ENCODE data around the gene CEP72.

CEP72 gene

DNA sequence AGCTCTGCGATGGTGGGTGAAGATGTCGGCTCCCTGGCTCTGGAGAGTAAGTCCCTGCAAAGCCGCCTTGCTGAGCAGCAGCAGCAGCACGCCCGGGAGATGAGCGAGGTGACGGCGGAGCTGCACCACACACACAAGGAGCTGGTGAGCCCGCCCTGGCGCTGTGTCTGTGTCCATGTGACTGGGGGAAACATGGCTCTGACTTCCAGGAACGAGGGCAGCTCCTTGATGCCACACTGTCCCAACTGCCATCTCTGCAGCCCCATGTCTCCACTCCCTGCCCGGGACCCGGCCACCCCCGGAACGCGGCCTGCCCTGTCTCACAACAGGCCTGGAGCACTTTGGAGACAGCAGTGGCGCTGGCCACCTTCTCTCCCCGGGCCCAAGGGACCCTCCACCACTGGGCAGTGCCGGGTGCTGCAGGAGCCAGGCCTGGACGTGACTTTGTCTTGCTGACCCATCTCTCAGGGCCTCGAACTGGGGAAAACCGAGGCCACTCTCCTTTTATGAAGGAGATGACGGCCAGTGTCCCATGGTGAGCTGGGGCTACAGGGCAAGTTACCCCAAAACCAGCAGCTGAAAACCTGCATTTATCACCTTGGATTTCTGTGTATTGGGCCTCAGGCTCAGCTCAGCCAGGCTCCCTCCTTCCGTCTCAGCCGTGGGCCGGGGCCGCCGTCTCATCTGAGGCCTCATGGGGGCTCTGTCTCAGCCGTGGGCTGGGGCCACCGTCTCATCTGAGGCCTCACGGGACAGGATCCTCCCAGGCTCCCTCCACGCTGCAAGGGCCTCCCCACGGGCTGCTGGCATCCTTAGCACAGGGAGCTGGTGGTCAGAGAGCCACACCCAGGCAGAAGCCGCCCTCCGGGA, 28.6 kb downstream of the CEP72 start:
- DNase-seq, result no peak

- DNase-seq, result no peak
These were observed 29.2 kb downstream of the CEP72 start for GRCh38 chr5:641331-641765.

DNA sequence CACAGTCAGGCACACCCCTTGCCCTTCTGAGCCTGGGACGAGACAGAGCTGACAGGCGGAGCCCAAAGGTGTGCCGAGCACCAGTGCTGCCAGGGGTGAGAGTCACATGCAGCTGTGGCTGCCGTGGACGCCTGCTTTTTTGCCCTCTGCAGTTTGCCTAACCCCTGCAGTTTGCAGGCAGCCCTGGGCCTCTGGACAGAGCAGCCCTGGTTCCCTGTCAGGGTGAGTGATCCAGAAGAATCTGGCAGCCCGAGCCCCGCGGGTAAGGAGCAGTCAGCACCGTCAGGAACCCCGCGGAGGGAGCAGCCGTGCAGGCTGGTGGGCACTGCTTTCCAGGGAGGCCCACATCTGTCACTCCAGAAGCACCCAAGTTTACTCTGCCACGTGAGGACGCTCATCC, 30.3 kb downstream of the CEP72 start:
- no peak for DNase-seq

DNA sequence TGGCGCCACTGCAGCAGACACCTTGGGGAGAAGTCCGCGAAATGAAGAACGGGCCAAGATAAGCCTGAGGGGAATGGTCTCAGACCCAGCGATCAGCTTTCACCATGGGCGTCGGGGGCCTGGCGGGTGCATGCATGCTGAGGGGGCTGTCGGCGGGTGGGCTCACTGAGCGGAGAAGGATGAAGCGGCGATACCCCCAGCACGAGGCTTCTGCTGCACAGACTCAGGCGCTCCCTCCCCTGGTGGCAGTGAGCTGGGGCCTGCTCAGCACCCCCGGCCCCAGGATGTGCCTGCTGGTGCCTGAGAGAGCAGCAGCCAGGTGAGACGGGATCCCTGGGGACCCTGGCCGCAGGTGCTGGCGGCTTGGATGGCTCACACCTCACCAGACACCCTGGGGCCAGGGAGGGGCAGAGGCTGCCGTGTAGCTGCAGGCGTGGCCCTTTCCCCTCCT, 31.2 kb downstream of the CEP72 start:
- no peak for DNase-seq

GRCh38 chr5:643811-644271, 31.7 kb downstream of the CEP72 start:
- DNase-seq, result no peak

- no peak for DNase-seq
These were observed 32.4 kb downstream of the CEP72 start for GRCh38 chr5:644509-644908.

- no peak for DNase-seq
These were observed 32.8 kb downstream of the CEP72 start for GRCh38 chr5:644971-645370.

DNA sequence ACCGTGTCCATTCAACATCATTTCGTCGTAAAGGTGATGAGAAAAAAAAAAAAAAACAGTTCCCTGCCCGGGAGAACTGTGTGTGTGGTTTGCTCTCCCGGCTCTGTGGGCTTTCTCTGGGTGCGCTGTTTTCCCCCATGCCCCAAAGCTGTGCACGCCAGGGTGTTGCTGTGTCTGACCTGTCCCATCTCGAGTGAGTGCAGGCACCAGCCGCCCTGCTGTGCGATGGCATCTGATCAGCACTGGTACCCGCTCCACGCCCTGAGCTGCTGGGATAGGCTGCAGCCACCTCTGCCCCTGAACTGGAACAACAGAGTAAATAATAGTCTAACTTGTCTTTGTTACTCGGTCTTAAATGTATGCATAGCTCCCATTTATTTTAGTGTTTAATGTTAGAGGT, 33.3 kb downstream of the CEP72 start:
- DNase-seq, result no peak

DNA sequence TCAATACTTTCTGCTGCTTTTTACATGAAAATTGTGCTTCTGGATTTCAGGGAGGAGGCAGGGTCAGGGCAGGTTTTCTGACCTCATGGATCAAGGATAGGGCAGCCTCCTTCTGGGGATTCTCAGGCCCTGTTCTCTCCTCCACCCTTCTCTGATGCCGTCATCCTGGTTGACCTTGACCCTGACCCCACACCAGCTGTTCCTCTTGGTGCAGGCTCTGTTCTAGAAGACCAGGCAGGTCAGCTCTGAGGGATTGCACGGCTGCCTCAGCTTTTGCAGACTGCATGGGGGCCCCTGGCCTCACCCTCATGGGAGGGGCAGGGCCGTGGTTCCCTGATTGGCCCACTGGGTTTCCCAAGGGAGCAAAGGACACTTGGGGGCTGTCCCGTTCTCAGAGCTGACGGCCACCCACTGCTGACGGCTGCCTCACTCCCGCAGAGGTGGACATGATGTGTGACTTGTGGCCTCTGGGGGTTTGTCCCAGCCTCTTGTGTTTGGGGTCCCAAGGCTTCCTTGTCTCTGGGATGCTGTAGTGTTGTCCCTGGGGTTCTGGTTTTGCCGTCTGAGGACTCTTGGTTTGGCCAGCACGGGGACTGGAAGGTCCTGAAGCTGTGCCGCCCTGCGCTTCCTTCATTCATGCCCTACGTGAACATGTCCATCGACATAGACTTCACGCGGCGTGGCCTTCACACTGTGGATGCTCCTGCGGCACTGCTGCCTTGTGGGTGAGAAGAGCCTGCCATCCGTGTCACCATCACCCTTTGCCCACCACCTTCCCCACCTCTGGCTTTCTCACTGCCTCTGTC, 34.5 kb downstream of the CEP72 start:
- no peak for DNase-seq

GRCh38 chr5:647311-647710, 35.2 kb downstream of the CEP72 start:
- DNase-seq, result no peak

- no peak for DNase-seq
These were observed 35.6 kb downstream of the CEP72 start for GRCh38 chr5:647727-648126.

GRCh38 chr5:651296-652022, 39.3 kb downstream of the CEP72 start:
- no peak for DNase-seq

DNA sequence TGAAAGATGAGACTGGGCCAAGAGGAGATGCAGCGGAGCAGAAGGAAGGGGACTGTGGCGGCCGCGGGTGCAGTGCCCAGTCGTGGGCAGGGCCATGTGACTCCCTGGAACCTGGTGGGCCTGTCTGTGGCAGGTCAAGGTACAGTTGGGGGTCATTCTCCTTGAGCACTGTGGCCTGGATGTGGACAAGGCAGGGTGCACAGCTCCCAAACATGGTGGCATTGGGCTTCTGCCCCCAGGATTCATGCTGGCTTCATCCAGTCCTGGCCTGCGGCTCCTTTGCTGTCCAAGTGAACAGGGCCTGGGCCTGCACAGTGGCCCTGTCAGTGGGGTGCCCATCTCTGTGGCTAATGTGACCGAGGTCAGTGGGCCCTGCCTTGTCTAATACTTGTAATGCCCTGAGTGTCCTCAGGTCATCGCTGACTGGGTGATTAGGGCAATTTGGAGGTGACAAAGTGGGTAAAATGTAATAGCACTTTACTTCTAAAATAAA, 39.9 kb downstream of the CEP72 start:
- no peak for DNase-seq

- DNase-seq, result no peak
These were observed 40.7 kb downstream of the CEP72 start for GRCh38 chr5:652773-653350.

DNA sequence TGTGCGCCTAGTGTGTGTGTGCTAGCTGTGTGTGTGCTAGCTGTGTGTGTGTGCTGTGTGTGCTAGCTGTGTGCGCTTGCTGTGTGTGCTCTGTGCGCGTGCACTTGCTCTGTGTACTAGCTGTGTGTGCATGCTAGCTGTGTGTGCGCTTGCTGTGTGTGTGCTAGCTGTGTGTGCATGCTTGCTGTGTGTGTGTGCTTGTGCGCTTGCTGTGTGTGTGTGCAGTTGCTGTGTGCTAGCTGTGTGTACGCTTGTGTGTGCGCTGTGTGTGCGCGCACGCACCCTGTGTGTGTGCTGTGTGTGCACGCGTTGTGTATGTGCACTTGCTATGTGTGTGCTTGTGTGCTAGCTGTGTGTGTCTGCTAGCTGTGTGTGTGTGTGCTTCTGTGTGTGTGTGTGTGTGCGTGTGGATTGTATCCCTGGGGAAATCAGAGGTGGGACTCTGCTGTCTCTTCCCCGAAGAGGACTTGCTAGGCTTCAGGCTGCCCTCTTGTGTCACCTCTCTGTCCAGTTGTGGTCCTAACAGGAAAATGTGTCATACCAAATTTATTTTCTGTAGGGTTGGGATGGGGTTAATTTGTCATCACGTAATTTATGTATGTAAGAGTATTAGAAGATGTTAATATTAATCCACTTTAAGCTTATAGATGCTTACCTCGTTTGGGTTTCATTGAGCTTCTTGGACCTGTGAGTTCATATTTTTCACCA, 42.1 kb downstream of the CEP72 start:
- DNase-seq, result no peak

DNA sequence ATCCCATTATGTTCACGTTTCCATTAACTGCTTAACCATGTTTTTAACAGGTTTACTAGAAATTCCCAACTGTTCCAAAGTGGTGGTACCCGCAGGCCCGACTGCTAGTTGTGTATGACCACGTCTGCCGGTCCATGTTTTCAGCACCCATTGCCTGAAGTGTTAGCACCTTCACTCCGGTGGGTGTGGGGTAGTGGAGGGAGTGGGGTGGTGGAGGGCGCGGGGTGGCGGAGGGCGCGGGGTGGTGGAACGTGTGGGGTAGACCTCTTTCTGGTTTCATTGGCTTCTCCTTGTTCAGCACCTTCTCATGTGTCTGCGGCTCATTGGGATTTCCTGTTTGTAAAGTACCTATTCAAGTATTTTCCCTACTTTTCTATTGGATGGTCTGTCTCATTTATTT, 43.3 kb downstream of the CEP72 start:
- no peak for DNase-seq

GRCh38 chr5:657570-657969, 45.4 kb downstream of the CEP72 start:
- peak; percentile 73 for DNase-seq

- DNase-seq, result no peak
These were observed 46.0 kb downstream of the CEP72 start for GRCh38 chr5:658103-658502.

- DNase-seq, result no peak
These were observed 47.5 kb downstream of the CEP72 start for GRCh38 chr5:659496-660263.

DNA sequence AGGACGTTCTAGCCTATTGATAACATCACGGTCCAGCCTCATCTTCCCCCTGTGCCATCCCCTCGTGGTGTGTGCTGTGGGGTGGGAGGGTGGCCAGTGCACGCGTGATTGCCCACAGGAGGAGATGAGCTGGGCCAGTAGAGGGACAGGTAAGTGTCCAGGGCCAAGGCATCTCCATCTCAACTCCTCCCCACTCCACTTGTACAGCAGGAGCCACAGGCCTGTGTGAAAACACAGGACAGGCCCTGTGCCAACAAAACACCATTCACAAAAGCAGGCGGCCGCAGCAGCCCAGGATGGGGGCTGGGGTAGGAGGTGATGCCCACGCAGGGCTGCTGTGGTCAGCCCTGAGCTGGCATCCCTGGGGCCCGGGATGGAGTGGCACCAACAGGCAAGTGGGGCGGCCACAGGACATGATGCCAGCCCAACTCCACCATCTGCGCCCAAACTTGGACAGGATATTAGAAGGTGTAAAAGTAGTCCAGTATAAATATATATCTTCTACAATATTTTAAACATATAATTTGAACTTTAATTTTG, 48.4 kb downstream of the CEP72 start:
- DNase-seq, result no peak

All from islet precursor cell (in vitro differentiated cells).